NCI-H2227 (cell line): ENCODE measurements around the gene TALDO1.
"Not testable (repeated sequence)": the region's sequence is repeated elsewhere in the genome, so short reads cannot be mapped to it uniquely, and the experiment has no call there.

Source experiments
- DNase-seq: peaks from one replicate; lab custom pipeline; 2025; ENCODE audit not compliant: unreplicated experiment; lab: John Stamatoyannopoulos, UW

TALDO1 gene

DNA sequence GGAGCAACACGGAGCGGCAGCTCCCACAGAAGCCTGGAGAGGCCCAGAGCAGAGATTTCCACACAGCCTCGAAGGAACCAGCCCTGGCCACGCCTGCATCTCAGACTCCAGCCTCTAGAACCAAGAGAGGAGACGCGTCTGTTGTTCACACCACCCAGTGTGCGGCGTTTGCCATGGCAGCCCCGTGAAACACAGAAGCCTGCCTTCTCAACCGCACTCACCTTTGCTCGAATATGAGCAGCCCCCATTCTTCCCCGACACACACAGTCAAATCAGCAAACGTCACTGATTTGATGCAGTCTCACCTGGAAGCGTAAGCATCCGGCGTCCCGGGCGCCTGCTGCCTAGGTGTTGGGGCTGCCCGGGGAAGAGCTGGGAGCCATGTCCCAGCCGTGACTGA is 14.2 kb upstream of the TALDO1 start:
- no peak for DNase-seq

- DNase-seq, result not testable (repeated sequence)
Observed at GRCh38 chr11:734541-734940, 12.7 kb upstream of the TALDO1 start.

GRCh38 chr11:737366-737765 is 9.9 kb upstream of the TALDO1 start:
- DNase-seq, result peak; percentile 28

DNA sequence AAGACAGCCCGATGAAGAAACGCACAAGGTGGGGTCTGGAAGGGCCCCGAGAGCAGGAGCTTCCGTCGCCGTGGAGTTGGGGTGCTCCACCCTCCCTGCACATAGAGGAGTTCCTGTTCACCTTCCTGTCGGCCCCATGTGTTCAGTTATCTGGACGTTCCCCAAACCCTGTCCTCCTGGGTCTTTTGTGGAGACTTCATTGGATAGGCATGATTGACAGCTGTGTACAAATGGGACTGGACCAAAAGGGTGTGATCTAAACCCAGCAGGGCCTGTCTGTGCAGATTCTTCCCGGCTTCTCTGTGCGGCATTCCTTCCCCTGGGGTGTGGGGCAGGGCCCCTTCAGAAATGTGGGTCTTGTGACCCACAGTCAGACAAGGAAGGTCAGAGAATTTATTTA is 9.4 kb upstream of the TALDO1 start:
- not testable (repeated sequence) for DNase-seq

GRCh38 chr11:742156-742546 is 5.1 kb upstream of the TALDO1 start:
- DNase-seq, result no peak

DNA sequence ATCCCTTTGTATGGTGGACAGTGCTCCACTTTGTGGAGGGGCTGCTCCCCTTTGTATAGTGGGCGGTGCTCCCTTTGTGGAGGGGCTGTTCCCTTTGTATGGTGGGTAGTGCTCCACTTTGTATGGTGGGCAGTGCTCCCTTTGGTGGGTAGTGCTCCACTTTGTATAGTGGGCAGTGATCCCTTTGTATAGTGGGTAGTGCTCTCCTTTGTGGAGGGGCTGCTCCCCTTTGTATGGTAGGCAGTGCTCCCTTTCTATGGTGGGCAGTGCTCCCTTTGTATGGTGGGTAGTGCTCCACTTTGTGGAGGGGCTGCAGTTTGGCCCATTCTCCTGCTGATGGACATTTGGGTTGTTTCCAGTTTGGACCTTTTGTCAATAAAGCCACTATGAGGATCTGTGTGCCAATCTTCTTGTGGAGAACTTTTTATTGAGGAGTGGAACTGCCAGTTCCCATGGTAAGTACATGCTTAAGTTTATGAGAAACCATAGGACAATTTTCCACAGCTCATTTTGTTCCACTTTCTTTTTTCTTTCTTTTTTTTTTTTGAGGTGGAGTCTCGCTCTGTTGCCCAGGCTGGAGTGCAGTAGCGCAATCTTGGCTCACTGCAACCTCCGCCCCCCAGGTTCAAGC is 4.6 kb upstream of the TALDO1 start:
- no peak for DNase-seq

DNA sequence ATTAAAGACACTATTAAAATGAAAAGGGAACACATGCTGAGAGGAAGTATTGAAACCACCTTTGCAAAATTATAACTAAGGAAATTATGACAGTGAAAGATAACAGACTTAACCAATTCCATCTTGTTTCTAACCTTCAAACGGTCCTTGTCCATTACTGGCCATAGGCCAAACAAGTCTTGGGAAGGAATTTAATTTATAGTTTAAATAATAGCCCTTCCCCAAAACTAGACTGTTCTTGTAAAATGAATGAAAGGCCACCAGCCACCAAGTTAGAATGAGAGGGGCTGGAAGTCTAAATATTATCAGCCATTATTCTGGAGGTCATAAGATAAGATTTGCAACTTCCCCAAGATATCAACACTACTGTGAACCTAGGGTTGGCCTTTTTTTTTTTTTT is 1.8 kb upstream of the TALDO1 start:
- no peak for DNase-seq

DNA sequence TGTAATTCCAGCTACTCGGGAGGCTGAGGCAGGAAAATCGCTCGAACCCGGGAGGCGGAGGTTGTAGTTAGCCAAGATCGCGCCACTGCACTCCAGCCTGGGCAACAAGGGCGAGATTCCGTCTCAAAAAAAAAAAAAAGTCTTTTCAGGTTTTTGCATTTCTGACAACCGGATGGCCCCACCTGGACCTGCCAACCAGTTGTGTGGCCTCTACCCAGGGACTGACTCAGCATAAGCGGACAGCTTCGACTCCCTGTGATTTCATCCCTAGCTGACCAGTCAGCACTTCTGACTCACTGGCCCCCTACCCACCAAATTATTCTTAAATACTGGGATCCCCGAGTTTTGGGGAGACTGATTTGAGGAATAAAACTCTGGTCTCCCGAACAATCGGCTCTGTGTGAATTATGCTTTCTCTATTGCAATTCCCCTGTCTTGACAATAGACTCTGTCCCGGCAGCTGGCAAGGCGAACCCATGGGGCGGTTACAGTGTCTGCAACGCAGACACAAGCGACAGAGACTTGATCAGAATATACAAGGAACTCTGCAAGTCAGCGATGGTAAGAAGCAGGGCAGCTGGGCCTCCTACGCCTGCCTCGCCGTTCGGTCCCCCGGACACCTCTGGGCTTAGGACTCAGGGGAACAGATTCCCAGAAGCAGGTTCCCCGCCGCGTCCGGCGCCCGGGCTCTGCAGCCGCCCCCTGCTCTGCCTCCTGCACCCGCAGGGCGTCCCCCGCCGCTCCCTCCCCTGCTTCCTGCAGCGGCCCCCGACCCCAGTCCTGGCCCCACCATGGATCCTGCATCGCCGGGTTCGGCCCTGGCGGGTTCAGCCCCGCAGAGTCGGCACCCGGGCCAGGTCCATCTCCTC is 741 bp upstream of the TALDO1 start:
- DNase-seq, result peak; percentile 75

GRCh38 chr11:748007-748359 is 719 bp downstream of the TALDO1 start:
- DNase-seq, result no peak

DNA sequence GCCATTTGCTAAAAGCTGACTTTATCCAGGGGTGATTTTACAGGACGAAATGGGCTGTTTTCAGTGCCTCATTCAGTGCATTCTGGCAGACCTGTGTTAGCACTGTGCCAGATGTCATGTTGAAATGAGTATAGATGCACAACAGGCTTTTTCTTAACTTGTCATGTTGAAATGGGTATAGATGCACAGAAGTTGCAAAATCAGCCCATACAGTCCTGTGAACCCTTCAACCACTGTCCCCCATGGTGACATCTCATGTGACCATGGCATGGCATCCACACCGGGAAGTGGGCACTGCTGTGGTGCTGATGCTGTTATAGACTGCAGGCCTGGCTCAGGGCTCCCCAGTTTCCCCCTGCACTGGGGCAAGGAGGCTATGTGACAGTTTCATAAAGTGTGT is 2.5 kb downstream of the TALDO1 start:
- DNase-seq, result no peak

- DNase-seq, result no peak
Observed at GRCh38 chr11:760236-760635, 13.0 kb downstream of the TALDO1 start.

DNA sequence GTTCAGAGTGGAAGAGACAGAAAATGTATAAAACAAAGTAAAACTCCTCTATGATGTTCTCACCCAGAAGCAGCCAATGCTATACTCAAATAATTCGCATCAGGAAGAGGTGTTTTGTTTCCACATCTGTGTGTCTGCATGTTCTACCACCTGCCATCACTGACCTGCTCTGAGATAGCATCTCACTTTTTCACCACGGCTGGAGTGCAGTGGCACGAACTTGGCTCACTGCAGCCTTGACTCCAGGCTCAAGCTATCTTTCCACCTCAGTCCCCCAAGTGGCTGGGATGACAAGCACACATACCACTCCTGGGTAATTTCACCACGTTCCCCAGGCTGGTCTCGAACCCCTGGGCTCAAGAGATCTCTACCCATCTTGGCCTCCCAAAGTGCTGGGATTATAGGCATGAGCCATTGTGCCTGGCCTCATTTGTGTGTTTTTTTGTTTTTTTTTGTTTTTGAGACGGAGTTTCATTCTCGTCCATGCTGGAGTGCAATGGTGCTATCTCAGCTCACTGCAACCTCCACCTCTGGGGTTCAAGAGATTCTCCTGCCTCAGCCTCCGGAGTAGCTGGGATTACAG is 14.4 kb downstream of the TALDO1 start:
- DNase-seq, result no peak

- peak; percentile 37 for DNase-seq
Observed at GRCh38 chr11:762421-763072, 15.3 kb downstream of the TALDO1 start.

- DNase-seq, result no peak
Observed at GRCh38 chr11:763073-763463, 15.8 kb downstream of the TALDO1 start.

DNA sequence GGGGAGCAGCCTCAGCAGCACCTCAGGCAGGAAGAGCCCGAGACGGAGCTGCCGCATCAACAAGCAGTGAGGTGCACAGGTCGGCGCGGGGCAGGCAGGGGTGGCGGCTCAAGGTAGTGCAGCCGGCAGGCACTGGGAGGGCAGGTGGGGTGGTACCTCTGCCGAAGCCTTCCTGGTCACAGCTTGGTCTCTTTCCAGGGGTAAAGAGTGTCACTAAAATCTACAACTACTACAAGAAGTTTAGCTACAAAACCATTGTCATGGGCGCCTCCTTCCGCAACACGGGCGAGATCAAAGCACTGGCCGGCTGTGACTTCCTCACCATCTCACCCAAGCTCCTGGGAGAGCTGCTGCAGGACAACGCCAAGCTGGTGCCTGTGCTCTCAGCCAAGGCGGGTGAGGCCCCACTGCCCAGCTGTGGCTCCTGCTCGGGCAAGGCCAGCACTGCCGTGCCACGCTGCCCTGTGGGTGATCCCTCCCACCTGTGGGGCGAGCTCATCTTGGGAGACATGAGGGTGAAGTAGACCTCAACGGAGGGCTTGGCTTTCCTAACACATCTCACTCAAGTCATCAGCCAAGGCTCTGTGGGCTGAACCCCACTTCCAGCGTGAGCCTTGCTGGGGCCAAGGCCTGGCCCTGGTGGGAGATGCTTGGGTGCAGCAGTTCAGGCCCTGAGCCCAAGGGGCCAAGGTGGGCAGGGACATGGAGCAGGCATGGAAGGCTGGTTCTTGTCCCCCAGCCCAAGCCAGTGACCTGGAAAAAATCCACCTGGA is 16.5 kb downstream of the TALDO1 start:
- no peak for DNase-seq

DNA sequence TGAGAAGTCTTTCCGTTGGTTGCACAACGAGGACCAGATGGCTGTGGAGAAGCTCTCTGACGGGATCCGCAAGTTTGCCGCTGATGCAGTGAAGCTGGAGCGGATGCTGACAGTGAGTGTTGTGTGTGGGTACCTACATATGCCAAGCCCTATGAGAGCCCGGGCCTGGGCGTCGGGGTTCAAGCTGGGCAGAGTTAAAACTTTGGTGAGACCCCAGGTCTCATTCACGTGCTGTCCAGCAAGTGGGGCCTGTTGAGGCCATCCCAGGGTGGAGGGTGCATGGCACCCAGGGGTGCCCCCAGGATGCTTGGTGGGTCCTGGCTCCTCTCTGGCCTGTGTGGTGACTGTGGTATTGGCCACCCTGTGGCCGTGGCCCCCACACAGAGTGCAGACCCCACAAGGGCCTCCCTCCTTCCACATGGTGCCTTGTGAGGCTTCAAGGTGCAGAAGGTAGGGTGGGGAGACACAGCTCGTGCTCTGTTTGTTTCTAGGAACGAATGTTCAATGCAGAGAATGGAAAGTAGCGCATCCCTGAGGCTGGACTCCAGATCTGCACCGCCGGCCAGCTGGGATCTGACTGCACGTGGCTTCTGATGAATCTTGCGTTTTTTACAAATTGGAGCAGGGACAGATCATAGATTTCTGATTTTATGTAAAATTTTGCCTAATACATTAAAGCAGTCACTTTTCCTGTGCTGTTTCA is 17.2 kb downstream of the TALDO1 start:
- DNase-seq, result no peak

DNA sequence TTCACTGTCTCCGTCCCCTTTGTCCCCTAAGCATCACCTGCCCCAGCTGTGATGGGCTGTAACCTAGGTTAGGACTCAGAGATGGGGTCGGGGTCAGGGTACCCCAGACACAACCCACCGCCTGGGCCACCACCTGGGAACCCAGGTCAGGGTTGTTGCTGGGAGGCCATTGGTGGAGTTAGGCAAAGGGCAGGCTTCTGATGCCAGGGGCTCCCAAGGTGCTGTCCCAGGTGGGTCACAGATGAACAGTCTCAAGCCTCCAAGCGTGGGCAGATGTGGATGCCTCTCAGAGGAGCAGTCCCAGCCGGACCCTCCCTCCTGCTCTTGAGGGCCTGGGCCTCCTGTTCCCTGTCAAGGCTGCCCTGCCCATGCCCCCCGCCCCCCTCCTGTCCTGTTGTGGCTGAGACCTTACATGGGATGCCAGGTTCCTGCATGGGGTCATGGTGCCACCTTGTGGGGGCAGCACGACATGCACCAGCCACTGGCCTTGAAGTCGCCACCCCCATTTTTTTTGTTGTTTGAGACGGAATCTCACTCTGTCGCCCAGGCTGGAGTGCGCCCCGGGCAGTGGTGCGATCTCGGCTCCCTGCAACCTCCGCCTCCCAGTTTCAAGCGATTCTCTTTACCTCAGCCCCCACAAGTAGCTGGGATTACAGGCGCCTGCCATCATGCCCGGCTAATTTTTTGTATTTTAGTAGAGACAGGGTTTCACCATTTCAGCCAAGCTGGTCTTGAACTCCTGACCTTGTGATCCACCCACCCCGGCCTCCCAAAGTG is 17.9 kb downstream of the TALDO1 start:
- DNase-seq, result peak; percentile 66

DNA sequence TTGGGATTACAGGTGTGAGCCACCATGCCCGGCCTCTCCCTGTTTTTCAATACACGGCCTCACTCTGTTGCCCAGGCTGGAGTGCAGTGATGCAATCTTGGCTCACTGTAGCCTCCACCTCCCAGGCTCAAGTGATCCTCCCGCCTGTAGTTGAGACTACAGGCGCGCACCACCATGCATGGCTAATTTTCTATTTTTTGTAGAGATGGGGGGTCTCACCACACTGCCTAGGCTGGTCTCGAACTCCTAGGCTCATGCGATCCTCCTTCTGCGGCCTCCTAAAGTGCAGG is 18.5 kb downstream of the TALDO1 start:
- no peak for DNase-seq

DNA sequence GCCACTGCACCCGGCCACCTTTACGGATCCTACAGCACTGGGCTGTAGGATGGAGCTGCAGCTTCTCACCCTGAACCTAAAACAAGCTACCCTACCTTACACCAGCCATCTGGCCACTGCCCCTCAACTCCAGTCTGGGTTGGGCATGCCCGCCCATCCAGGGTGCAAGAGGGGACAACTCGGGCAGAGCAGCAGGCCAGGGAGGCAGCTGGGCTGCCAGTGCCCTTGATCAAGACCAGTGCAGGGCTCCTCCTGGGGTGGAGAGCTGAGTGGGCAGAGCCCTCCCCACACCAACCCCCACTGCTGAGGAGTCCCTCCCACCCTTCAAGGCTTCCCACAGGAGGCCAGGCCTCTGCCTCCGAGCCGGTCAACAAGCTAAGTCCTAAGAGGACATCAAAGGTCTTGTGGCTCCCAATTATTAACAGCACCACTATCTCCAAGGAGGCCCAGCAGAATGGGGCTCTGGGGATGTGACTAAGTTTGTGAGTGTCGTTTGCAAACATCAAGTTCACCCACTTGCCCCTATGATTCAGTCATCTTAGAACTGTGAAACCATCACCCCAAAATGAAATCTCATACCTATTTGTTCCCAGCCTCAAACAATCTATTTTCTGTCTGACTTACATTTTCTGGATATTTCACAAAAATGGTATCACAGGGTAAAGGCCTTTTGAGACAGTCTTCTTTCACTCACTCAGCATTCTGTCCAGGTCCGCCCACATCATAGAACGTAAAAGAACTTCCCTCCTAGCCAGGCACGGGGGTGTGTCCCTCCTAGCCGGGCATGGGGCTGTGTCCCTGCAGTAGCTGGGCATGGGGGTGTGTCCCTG is 19.1 kb downstream of the TALDO1 start:
- DNase-seq, result no peak
